Activated CD8-positive, alpha-beta memory T cell treated with anti-CD3 and anti-CD28 coated beads, Interleukin-2, amount 50 U/mL, for 48 hours (primary cell): ENCODE results near the gene BHLHE23.
A peak's percentile ranks its signal among the peaks of the same experiment; 100 is the strongest.

Experiments
- DNase-seq: peaks from one replicate; pipeline ENCODE4 v3.0.0-alpha.2; 2020

The BHLHE23 gene

DNA sequence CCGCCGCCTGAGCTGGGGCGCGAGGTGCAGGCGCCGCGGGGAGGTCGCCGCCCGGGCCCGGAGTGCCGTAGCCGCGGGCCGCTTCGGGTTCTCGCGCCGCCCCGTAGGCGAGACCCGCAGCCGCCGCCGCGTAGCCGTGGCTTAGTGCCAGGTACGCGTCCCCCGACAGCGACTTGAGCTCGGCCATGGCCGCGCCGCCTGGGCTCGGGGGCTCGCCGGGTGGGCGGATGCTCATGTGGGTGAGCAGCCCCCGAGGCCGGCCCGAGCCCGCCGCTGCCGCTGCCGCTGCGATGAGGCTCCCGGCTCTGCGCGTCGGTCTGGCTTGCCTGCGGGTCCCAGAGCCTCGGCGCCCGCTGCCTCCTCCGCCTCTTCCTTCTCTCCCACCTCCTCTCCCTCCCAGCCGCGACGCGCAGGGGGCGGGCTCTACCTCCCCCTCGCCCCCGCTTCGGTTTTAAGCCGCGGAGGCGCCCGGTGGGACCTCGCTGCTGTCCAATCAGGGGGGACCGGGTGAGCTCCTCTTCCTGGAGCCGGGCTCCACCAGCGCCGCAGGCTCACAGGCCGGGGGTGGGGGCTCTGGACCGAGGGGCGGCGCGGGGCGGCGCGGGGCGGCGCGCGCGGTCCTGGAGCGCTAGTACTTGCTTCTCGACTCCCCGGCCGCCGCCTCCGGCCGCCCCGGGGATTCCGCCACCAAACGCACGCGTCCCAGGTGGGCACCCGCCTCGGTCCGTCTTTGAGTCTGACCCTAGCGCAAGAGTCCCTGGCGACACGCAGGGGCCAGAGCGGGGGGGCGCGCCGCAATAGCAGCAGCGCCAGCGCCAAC is at the start of gene BHLHE23:
Gene BHLHE23 (minus strand): TSS at position 425 of the 820 bp plus-strand sequence. CDS start 190 bp downstream, at position 235.
- no peak for DNase-seq

DNA sequence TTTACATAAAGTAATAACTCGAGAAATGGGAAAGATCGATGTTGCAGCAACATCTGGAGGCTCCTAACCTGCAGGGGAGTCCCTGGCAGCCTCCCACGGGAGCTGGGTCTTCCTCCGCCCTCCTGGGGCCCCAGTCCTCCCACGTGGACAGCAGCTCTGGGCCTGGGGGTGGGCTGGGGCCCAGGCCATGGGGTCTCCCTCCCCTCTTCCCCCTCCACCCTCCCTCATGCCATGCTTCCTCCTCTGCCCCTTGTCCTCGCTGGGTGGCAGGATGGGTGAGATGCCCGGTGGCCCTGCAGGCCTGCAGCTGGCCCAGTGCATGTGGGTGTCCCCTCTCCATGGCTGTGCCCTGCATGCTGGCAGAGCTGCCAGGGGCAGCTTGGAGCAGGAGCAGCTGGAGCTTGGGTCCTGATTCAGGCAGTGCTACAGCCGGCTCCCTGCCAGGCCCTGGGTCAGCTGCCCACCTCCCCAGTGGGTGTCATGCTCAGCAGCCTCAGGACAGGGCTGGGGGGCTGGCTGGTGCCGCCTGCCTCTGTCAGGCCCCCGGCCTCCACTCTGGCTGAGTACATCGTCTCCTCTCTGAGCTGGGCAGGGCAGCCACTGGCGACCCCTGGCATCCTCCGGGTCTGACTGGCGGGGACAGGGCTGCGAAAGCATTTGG is 48.9 kb upstream of the BHLHE23 start:
- DNase-seq: peak; percentile 48

DNA sequence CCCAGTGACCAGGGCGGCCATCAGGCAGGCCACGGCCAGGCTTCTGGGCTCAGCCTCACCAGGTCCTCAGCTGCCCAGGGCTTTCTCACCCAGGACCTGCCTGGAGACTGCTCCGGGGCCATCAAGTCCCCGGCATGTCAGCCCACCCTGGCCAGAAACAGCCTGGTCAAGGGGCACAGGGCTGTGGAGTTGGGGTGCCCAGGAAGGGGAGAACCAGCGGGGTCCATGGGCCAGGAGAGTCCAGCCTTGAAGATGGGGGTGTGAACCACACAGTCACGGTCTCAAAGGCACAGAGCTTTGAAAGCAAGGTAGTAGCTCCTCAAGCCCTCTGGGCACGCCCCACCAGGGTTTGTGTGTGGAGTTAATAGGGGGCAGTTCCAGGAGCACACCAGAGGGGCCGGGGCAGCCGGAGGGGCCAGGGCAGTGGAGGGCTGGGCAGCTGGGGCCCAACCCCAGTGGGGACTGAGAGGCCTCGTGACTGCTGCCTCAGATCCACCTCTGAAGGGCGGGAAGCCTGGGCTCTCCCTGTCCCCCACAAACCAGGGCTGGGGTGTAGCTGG is 48.0 kb upstream of the BHLHE23 start:
- peak; percentile 38 for DNase-seq

DNA sequence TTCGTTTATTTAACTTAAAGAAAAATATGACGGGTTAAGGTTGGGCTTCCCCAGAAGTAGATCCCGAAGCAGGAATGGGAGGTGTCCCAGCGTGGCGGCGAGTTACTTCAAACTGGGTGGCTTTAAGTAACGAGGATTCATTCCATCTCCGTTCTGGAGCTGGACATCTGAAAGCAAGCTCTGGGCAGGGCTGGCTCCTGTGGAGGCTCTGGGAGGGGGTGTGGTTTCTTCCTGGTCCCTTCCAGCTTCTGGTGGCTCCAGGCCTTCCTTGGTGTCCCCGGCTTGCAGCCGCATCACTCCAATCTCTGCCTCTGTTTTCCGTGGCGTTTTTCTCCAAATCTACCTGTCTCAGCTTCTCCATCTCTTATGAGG is 47.3 kb upstream of the BHLHE23 start:
- peak; percentile 40 for DNase-seq

DNA sequence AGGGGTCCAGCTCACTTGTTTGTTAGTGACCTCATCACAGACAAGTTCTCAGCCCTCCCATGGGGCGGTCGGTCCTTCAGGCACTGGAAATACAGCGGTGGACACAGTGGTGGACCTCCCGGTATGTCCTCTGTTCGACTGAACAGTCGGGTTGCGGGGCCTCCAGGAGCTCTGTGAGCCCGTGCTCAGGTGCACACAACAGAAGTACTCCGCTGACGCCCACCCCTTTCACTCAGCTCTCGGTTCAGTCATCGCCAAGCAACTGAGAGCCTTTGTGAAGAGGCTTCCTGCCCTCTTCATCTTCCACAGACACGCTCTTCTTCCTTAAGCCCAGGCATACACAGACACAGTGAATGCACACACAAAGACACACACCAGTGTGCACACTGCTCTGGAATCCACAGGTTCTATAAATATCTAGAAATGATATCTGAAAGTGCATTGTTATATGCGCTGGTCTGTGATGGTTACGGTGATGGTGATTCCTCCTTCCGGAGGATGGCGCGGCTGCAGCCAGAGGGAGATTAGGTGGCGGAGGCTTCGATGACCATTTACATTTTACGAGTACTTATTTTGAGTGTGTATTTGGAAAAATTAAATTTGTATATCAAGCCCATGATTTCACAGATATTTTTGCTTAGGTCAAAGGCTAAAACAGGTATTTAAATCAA is 46.8 kb upstream of the BHLHE23 start:
- peak; percentile 47 for DNase-seq

DNA sequence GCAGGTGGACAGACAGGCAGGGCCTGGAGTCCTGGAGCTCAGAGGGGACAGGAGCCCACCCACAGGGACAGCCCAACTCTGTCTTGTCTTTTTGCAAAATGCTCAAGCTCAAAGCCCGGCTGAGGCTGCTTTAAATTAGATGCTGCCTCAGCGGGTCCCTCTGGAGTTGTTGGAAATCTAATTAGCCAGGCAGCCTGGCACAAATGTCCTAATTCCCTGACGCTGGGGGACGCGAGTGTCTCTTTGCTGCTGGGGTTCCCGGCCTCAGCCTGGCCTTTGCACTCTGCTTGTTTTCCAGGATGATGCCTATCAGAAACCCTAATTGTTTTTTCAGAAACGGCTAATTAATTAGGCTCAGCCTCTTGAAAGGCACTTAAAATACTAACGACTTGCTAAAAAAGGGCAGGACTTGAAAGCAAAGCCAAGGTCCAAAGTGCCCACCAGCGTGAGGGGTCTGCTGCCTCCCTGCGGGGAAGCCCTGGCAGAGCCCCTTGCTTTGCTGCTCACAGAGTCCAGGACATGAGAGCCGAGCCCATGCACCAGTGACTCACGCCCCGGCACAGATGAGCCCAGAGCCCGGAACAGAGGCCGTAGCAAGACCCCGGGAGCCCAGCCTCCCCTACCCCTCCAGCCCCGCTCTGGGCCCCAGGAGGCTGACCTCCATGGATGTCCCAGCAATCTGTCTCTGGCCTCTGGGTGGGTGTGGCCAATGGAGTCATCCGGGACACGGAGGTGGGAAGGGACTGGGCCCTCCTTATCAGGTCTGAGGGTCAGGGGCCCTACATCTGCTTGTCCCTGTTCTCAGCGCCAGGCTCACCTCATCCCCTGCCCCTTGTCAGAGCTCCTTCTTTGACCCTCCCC is 46.0 kb upstream of the BHLHE23 start:
- DNase-seq: peak; percentile 32

DNA sequence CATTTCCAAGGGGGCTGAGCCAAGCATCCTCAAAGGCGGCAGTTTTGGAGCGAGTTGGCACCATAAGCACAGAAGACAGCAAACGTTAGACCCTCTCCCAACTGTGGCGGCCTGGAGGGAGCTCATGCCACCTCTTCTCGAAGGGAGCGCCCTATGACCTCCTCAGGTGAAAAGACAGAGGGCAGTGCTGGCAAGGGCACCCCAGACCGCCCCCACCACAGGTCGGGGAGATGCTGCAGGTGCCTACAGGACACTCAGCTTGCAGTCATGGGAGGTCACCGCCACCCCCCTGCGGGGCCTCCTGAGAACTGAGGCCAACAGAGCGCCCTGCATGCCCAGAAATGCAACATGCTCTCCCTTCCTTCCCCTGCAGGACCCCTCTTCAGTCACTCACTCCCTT is 45.1 kb upstream of the BHLHE23 start:
- no peak for DNase-seq

DNA sequence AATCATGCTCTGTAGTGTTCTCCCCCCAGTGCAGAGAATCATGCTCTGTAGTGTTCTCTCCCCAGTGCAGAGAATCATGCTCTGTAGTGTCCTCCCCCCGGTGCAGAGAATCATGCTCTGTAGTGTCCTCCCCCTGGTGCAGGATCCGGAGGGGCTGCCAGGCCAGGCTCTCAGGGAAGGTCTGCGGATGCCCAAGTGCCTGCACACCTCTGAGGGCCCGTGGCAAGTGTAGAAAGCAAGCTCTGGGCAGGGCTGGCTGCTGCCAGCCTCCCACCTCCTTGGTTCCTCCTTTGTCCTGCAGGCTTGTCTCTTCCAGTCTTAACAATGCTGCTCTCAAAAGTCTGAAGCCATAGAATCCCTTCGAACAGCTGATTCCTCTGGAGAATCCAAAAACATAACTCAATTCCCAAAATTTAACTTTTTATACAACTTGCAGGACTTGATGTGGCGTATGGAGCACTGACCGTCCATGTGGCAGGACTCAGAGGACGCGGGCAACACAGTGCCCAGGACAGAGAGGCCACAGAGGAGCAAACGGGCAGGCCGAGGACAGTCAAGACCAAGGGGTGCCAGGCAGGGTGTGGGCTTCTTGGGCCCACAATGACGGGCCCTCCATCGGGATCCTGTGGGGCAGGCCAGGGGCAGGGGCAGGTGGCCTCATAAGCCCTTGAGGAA is 44.6 kb upstream of the BHLHE23 start:
- DNase-seq: no peak

DNA sequence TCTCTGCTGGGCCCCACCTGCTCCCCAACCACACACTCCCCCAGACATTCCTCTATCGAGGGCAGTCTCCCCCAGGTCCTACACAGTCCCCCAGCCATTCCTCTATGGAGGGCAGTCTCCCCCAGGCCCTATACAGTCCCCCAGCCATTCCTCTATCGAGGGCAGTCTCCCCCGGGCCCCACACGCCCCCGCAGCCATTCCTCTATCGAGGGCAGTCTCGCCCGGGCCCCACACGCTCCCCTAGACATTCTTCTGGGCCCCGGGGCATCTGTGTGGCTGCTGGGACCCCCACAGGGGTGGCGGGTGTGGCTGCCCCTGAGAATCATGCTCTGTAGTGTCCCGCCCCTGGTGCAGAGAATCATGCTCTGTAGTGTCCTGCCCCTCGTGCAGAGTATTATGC is 43.6 kb upstream of the BHLHE23 start:
- DNase-seq: no peak

DNA sequence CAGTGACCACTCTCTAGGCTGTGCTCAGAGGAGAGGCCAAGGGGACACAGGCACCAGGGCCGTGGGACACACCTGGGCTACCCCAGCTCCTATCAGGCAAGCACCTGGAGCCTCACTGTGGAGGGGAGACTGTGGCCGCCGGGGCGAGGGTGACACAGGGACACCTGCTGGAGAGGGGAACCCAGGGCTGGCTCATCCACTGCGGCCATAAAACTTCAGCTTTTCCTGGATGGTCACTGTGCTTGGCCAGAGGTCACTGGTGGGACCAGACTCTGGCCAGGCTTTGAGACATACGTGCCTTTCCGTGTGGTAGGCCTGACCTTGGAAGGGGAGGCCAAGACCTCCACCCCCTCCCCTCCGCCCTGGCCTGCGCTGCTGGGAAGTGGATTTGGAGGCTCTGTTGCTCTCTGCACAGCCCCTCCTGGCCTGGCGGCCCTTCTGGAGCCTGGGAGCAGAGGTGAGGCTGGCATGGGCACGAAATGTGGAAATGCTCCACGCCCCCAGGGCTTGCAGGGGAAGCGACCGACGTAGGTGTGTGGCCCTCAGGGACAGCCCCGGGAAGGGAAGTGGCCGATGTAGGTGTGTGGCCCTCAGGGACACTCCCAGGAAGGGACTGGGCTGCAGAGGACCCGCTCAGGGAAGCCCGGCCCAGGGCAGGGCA is 42.9 kb upstream of the BHLHE23 start:
- no peak for DNase-seq

DNA sequence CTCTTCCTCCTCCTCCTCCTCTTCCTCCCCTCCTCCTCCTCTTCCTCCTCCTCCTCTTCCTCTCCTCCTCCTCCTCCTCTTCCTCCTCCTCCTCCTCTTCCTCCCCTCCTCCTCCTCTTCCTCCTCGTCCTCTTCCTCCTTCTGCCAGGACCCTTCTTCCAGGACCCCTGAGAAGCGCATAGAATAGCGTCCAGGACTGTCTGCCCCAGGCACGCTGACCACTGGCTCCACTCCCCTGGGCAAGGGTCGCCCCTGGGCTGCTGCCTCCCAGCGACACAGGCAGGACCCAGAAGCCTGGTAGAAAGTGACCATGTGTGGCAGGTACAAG is 42.4 kb upstream of the BHLHE23 start:
- DNase-seq: no peak

DNA sequence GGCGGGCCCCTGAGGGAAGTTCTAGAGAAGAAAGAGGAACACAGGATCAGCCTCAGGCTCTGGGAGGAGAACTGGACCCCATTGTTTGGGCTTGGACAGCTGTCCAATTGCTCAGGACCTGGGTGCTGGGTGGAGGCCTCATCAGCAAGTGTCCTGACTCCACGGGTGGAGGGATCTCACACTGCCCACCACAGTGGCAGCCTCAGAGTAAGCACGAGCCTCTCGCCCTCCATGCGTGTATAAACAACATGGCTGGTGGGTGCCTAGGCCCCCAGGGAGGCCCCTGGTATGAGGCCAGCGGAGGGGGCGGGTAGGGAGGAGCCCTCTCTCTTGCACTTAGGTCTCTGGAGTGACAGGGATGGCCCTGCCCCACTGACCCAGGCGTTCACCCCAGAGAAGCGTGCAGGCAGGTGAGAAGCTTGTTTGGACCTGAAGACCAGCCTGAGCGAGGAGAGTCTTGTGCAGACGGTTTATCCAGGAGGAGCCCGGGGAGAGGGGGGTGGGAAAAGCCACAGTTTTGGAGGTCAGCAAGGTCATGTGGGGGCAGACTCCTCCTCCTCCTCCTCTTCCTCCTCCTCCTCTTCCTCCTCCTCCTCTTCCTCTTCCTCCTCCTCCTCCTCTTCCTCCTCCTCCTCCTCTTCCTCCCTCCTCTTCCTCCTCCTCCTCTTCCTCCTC is 41.9 kb upstream of the BHLHE23 start:
- DNase-seq: no peak

DNA sequence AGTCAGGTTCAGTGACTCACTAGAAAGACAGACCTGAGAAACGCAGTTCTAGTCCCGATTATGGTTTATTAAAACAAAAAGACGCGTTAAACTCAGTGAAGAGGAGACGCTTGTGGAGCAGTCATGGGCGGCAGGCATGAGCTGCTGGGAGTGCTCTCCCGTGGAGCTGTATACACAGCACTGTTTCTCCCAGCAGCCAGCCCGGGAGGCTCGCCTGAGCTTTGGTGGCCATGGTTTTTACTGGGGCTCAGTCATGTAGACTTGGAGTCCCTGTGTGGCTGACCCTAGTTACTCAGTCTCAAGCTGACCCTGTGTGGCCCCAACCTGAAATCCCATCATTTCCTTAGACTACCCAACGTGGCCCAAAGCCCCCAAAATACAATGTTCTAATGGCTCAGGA is 41.2 kb upstream of the BHLHE23 start:
- no peak for DNase-seq

DNA sequence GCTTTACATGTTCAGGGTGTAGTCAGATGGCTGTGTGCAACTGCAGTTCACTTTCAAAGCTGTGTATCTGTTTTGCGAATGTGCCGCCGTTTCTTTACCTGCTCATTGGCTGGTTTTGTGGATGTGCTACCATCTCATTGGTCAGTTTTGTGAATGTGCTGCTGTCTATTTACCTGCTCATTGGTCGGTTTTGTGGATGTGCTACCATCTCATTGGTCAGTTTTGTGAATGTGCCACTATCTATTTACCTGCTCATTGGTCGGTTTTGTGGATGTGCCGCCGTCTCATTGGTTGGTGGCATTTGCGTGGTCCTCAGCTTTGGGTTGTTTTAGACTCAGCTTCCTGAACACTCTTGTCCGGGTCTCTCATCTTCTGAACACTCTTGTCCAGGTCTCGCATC is 40.5 kb upstream of the BHLHE23 start:
- no peak for DNase-seq

DNA sequence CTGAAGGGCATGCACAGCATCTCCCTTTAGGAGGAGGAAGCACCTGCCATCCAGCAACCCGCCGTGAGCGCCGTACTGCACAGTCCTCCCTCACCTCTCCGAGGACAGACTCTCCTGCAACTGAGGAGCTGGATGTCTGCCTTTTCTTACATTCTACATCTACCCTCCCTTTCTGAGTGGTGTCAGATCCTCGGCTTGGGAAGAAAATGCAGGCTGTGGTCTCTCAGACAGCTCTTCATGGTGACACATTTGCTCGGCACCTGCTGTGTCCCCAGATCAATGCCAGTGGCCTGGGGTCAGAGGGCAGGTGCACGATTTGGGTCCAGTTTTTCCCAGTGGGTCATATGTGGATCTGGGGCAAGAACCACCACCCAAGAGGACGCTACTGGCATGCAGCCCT is 40.1 kb upstream of the BHLHE23 start:
- no peak for DNase-seq

DNA sequence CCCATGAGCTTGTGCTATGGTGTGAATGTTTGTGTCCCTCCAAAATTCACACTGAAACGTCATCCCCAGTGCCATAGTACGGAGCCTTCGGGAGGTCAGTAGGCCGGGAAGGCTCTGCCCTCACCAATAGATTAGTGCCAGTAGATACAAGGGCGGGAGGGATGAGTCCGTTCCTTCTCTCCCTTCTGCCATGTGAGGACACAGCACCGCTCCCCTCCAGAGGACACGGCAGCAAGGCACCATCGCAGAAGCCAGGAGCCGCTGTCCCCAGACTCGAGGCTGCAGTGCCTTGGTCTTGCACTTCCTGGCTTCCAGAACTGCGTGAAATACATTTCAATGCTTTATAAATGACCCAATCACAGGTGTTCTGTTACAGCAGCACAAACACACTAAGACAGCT is 39.2 kb upstream of the BHLHE23 start:
- no peak for DNase-seq

DNA sequence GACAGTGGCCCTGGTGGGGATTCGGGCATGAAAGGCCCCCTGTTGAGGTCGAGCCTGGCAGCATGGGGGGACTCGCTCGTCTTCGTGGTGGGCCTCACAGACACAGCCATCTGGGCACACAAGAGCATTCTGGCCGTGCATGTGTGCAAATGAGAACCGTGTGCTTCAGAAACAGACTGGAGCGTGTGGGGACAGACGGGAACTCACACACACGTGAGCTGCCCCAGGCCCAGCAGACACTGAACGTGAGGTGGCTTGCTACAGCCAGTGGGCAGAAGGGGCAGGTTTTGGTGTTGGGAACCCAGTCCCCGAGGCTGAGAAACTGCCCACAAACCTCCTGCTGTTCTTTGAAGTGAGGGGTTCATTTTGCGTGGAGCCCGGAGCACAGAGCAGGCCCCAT is 38.6 kb upstream of the BHLHE23 start:
- DNase-seq: no peak

DNA sequence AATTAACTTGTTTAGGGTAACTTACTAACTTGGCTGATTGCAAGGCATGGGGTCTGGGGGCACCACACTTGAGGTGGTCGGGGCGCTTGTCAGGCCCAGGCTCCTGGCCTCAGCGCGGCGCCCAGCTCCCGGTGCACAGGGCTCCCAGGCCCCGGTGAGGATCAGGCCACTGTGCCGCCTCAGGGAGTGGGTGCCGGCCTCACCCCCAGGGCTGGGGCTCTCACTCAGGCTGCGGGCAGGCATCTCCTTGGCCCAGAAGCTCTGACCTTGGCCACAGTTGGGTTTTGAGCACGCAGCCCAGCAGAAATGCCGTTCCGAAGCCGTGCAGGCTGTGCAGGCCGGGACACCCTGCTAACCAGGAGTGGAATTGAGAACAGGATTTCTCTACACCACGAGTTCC is 37.8 kb upstream of the BHLHE23 start:
- no peak for DNase-seq

DNA sequence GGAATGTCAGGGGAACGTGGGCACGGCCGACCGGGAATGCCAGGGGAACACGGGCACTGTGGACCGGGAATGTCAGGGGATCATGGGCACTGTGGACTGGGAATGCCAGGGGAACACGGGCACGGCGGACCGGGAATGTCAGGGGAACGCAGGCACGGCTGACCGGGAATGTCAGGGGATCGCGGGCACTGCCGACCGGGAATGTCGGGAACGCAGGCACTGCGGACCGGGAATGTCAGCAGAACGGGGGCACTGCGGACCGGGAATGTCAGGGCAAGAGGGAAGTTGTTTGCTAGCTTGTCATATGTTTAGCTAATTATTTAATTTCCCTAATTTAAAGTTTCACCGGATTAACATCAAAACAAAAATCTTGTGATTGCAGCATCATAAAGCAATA is 37.4 kb upstream of the BHLHE23 start:
- no peak for DNase-seq

DNA sequence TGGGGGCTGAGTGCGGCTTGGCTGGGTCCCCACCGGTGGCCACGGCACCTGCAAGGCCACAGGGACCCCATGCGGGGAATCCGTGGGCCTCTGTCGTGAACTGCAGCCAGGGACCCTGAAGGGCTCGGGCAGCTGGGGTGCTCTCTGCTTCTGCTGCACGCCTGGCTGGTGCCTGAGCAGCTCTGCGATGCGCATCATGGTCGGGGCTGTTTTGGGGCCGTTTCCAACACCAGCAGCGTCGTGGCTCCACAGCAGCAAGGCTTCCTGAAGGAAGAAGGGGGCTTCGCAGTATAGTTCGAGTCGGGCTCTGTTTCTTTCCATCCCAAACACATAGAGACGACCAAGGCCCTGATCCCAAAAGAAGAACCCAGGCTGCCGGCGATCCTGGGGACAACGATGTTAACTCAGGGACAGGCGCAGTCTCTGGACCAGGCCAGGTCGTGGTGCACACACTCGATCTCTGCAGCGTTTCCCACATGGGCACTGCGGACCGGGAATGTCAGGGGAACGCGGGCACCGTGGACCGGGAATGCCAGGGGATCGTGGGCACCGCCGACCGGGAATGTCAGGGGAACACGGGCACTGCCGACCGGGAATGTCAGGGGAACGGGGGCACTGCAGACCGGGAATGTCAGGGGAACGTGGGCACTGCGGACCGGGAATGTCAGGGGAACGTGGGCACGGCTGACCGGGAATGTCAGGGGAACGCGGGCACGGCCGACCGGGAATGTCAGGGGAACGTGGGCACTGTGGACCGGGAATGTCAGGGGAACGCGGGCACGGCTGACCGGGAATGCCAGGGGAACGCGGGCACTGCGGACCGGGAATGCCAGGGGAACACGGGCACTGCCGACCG is 36.8 kb upstream of the BHLHE23 start:
- no peak for DNase-seq
